ENCODE results near the gene HDAC9.

The HDAC9 gene

GRCh38 chr7:18593602-18594279 lies 98.2 kb downstream of the HDAC9 start:
- no peak for DNase-seq (ENCODE audit: low spot score)

- DNase-seq (ENCODE audit: low spot score), result no peak
Measured at GRCh38 chr7:18597754-18598153, 102.2 kb downstream of the HDAC9 start.

- DNase-seq (ENCODE audit: low spot score), result no peak
Measured at GRCh38 chr7:18607025-18607424, 111.5 kb downstream of the HDAC9 start.

GRCh38 chr7:18610331-18610948 lies 114.9 kb downstream of the HDAC9 start:
- peak; percentile 35 for DNase-seq (ENCODE audit: low spot score)

- DNase-seq (ENCODE audit: low spot score), result no peak
Measured at GRCh38 chr7:18614841-18615240, 119.3 kb downstream of the HDAC9 start.

GRCh38 chr7:18619311-18619710 lies 123.8 kb downstream of the HDAC9 start:
- no peak for DNase-seq (ENCODE audit: low spot score)

- no peak for DNase-seq (ENCODE audit: low spot score)
Measured at GRCh38 chr7:18623389-18623788, 127.8 kb downstream of the HDAC9 start.

GRCh38 chr7:18624459-18624858 lies 128.9 kb downstream of the HDAC9 start:
- no peak for DNase-seq (ENCODE audit: low spot score)

GRCh38 chr7:18626086-18626485 lies 130.5 kb downstream of the HDAC9 start:
- no peak for DNase-seq (ENCODE audit: low spot score)

GRCh38 chr7:18626717-18627116 lies 131.2 kb downstream of the HDAC9 start:
- DNase-seq (ENCODE audit: low spot score), result no peak

GRCh38 chr7:18637516-18637915 lies 142.0 kb downstream of the HDAC9 start:
- peak; percentile 25 for DNase-seq (ENCODE audit: low spot score)

- DNase-seq (ENCODE audit: low spot score), result peak; percentile 93
Measured at GRCh38 chr7:18638594-18639452, 143.3 kb downstream of the HDAC9 start.

GRCh38 chr7:18639711-18640110 lies 144.2 kb downstream of the HDAC9 start:
- DNase-seq (ENCODE audit: low spot score), result no peak

- DNase-seq (ENCODE audit: low spot score), result no peak
Measured at GRCh38 chr7:18644981-18645380, 149.4 kb downstream of the HDAC9 start.

- no peak for DNase-seq (ENCODE audit: low spot score)
Measured at GRCh38 chr7:18647582-18647981, 152.0 kb downstream of the HDAC9 start.

GRCh38 chr7:18648849-18649758 lies 153.6 kb downstream of the HDAC9 start:
- no peak for DNase-seq (ENCODE audit: low spot score)

- no peak for DNase-seq (ENCODE audit: low spot score)
Measured at GRCh38 chr7:18653381-18654155, 158.0 kb downstream of the HDAC9 start.

GRCh38 chr7:18654709-18655108 lies 159.2 kb downstream of the HDAC9 start:
- no peak for DNase-seq (ENCODE audit: low spot score)

GRCh38 chr7:18655506-18655905 lies 160.0 kb downstream of the HDAC9 start:
- DNase-seq (ENCODE audit: low spot score), result no peak

GRCh38 chr7:18655912-18656311 lies 160.4 kb downstream of the HDAC9 start:
- no peak for DNase-seq (ENCODE audit: low spot score)

- no peak for DNase-seq (ENCODE audit: low spot score)
Measured at GRCh38 chr7:18656362-18656761, 160.8 kb downstream of the HDAC9 start.

Measured in cerebellar cortex (tissue), 1 donor.